Measurements from ENCODE around the gene ZNF692.
"Not testable (repeated sequence)": the region's sequence is repeated elsewhere in the genome, so short reads cannot be mapped to it uniquely, and the experiment has no call there.

ZNF692 gene

GRCh38 chr1:248805876-248806275 is 53.0 kb downstream of the ZNF692 start:
- no peak for DNase-seq

DNA sequence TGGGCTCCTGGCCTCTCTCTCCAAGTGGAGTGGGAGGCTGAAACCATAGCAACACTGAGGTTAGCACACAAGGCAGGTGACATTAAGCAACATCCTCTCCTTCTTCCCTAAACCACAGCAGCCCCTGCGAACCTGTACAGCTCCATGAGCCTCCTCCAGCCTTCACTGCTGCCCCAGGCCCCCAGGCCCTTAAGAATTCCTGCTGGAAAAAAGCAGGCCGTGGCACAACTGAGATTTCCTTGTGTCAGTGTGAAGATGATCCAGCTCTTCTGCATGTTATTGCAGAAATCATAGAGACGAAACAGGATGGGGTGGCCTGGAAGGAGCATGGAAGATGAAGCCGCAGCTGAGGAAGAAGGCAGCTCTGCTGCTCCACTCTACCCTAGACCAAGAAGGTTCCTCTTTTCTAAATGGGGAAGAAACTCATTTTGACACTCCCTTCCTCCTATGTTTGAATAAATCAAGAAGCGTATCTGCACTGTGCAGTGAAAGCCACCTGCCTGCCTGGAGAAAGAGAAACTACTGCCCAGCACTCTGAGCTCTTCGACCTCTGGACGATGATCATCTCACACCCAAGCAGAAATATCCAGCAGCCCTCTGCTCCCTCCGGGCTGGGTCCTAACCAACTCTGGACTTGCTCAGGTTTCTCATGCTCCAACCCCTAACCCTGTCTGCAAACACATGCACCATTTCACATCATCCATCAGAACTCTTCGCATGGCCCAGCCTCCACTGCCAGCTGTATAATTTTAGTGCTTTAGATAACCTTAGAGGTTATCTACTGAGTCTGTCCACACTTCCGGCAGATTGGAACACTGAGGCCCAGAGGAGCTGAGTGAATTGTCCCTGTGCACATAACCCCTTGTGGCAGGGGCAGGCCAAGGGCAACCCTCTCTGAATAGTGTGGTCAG is 53.9 kb downstream of the ZNF692 start:
- no peak for DNase-seq

- not testable (repeated sequence) for DNase-seq
These were observed 55.4 kb downstream of the ZNF692 start for GRCh38 chr1:248803501-248803900.

GRCh38 chr1:248802454-248802853 is 56.4 kb downstream of the ZNF692 start:
- no peak for DNase-seq

DNA sequence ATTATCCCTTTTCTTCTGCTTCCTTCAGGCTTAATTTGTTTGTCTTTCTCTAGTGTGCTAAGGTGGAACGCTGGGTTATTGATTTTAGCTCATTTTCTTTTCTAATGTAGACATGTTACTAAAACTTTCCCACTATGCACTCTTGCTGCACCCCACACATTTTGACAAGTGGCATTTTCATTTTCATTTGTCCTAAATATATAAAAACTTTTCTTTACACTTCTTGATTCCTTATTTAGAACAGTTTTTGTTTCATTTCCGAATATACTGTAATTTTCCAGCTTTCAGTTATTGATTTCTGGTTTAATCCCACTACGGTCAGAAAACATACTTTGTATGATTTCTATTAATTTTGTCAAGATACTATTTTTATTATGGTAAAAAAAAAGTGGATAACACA is 58.4 kb downstream of the ZNF692 start:
- DNase-seq = no peak
